GM12878 (cell line): ENCODE data around the gene SELP. TPM values are rescaled to one million over a fixed set of nuclear protein-coding genes. Genes with fewer than 3 reads are reported as not detected.

ENCODE experiments used
- ATAC-seq: fragments of 200-7000 bp; cut with Tn5 transposase; 3 replicates; pipeline ENCODE4 v1.9.1; 2020; ENCODE audit warnings: mild to moderate bottlenecking, moderate library complexity
- BruUV-seq: library from RNA; stranded (reverse); fragments of 400-500 nt; replicated peaks from 2 replicates; lab custom pipeline; 2021; lab: Mats Ljungman, UMichigan
- CTCF ChIA-PET: fragments of 300-600 bp; sonication (Branson Sonifier 250); formaldehyde crosslinking; extraction: SDS; loops from one replicate; lab custom pipeline; 2021; ENCODE audit warnings: inconsistent platforms; lab: Yijun Ruan, JAX
- POLR2A ChIA-PET: fragments of 350-600 bp; formaldehyde crosslinking; extraction: SDS; loops from one replicate; lab custom pipeline; 2021; ENCODE audit warnings: inconsistent platforms; lab: Charles Lee
- RAD21 ChIA-PET: fragments of 300-600 bp; sonication (Branson Sonifier 250); formaldehyde crosslinking; loops from one replicate; lab custom pipeline; 2023; ENCODE audit warnings: antibody characterized with exemption; ENCODE audit not compliant: unreplicated experiment; lab: Charles Lee
- SMC1A ChIA-PET: fragments of 300-600 bp; sonication (Branson Sonifier 250); formaldehyde crosslinking; loops from one replicate; lab custom pipeline; 2023; ENCODE audit not compliant: unreplicated experiment, uncharacterized antibody; lab: Charles Lee
- DNase-seq: peaks from one replicate; pipeline ENCODE4 v3.0.0-alpha.2; 2011; ENCODE audit warnings: low read depth, low spot score
- FAIRE-seq: peaks from 3 replicates; lab custom pipeline; 2011; peaks lifted over from hg19 to GRCh38; lab: Jason Lieb, UNC
- H2AFZ ChIP-seq: 2 replicates; pipeline ENCODE4 v1.6.0; 2011; ENCODE audit warnings: low read depth, low read length, control low read depth; ENCODE audit not compliant: control insufficient read depth
- H3K27ac ChIP-seq: 2 replicates; pipeline ENCODE4 v1.5.1; 2011; ENCODE audit warnings: control low read depth; ENCODE audit not compliant: control insufficient read depth, insufficient read depth
- H3K27me3 ChIP-seq, 2 experiments: replicated peaks in 1 of 2; 2 replicates each; pipeline versions ENCODE4 v1.6.0 to v1.6.1; 2011; ENCODE audit warnings: low read length in 1 of 2; ENCODE audit not compliant: control insufficient read depth in 2 of 2, insufficient read depth in 2 of 2
- H3K36me3 ChIP-seq, 2 experiments: 2 replicates each; pipeline ENCODE4 v1.5.1; 2011; ENCODE audit warnings: low read length in 1 of 2; ENCODE audit not compliant: control insufficient read depth in 2 of 2, insufficient read depth in 2 of 2
- H3K4me1 ChIP-seq: 2 replicates; pipeline ENCODE4 v1.6.1; 2011; ENCODE audit warnings: mild to moderate bottlenecking, low read length, moderate library complexity, mixed read lengths; ENCODE audit not compliant: control insufficient read depth, insufficient read depth
- H3K4me2 ChIP-seq: 2 replicates; pipeline ENCODE4 v1.6.0; 2011; ENCODE audit warnings: control low read depth; ENCODE audit not compliant: control insufficient read depth, insufficient read depth
- H3K4me3 ChIP-seq: fragments of 200-600 bp; sonication (generic); 2 replicates; pipeline ENCODE4 v1.5.1; 2016
- H3K79me2 ChIP-seq: 2 replicates; pipeline ENCODE4 v1.6.0; 2011; ENCODE audit warnings: low read length; ENCODE audit not compliant: control insufficient read depth, insufficient read depth
- H3K9ac ChIP-seq: 2 replicates; pipeline ENCODE4 v1.8.0; 2011; ENCODE audit warnings: low read length, control low read depth, mixed read lengths; ENCODE audit not compliant: control insufficient read depth, insufficient read depth
- H3K9me3 ChIP-seq: replicated peaks from 3 replicates; pipeline ENCODE4 v1.5.1; 2011; ENCODE audit warnings: mild to moderate bottlenecking, low read length; ENCODE audit not compliant: control insufficient read depth, insufficient read depth
- H4K20me1 ChIP-seq: 2 replicates; pipeline ENCODE4 v1.6.0; 2011; ENCODE audit not compliant: control insufficient read depth, insufficient read depth
- BCL11A ChIP-seq: IDR thresholded peaks from 2 replicates; pipeline ENCODE4 v1.6.1; 2011; ENCODE audit warnings: low read depth, low read length
- BMI1 ChIP-seq: fragments of 450-650 bp; IDR thresholded peaks from 2 replicates; pipeline ENCODE4 v1.6.1; 2016; ENCODE audit warnings: mild to moderate bottlenecking, moderate library complexity, borderline replicate concordance
- CBX5 ChIP-seq: sonication (generic); IDR thresholded peaks from 2 replicates; pipeline ENCODE4 v1.6.1; 2016; ENCODE audit warnings: low read depth, moderate library complexity, mild to moderate bottlenecking, inconsistent platforms
- GABPA ChIP-seq: IDR thresholded peaks from 2 replicates; pipeline ENCODE4 v1.6.1; 2014; ENCODE audit warnings: antibody characterized with exemption, low read depth, mild to moderate bottlenecking, inconsistent platforms
- HDAC2 ChIP-seq: fragments of 200-600 bp; sonication (generic); IDR thresholded peaks from 2 replicates; pipeline ENCODE4 v1.6.1; 2017
- HDAC6 ChIP-seq: fragments of 200-600 bp; sonication (generic); IDR thresholded peaks from one replicate; pipeline ENCODE4 v1.8.0; 2017; ENCODE audit warnings: antibody characterized with exemption; ENCODE audit not compliant: unreplicated experiment
- IKZF1 ChIP-seq: fragments of 450-650 bp; conservative IDR thresholded peaks from 2 replicates; pipeline ENCODE4 v1.6.1; 2017; ENCODE audit warnings: antibody characterized with exemption, mild to moderate bottlenecking
- NBN ChIP-seq: fragments of 450-650 bp; IDR thresholded peaks from 2 replicates; pipeline ENCODE4 v1.6.1; 2016
- NFIC ChIP-seq: IDR thresholded peaks from 2 replicates; pipeline ENCODE4 v1.6.1; 2012; ENCODE audit warnings: low read depth, mild to moderate bottlenecking, inconsistent platforms, low read length, moderate library complexity
- NR2C1 ChIP-seq: fragments of 450-650 bp; IDR thresholded peaks from 2 replicates; pipeline ENCODE4 v1.6.1; 2017; ENCODE audit warnings: antibody characterized with exemption, mild to moderate bottlenecking, moderate library complexity
- POLR2A ChIP-seq: IDR thresholded peaks from 2 replicates; pipeline ENCODE4 v1.6.1; 2011; ENCODE audit warnings: low read depth, mild to moderate bottlenecking, low read length
- POLR2AphosphoS2 ChIP-seq: IDR thresholded peaks from 2 replicates; pipeline ENCODE4 v1.6.1; 2011; ENCODE audit warnings: low read depth, mild to moderate bottlenecking, low read length, improper control_type of control experiment, moderate library complexity
- SIN3A ChIP-seq: IDR thresholded peaks from 2 replicates; pipeline ENCODE4 v1.6.1; 2012; ENCODE audit warnings: low read depth, low read length, improper control_type of control experiment
- WGBS: methylation state at CpG from one replicate; pipeline ENCODE4 v1.1.6; 2016; ENCODE audit warnings: low lambda C conversion rate; ENCODE audit not compliant: insufficient replicate concordance, insufficient coverage; ENCODE audit errors: missing lambda C conversion rate; 5-methylcytosine and 5-hydroxymethylcytosine counted together
- in situ Hi-C: fragments of 300-500 bp; cut with MboI; formaldehyde crosslinking; loops from 9 replicates; pipeline ENCODE4 v1.14.3; 2018; ENCODE audit warnings: mixed read lengths
- intact Hi-C: fragments of 100-400 bp; cut with micrococcal nuclease; formaldehyde crosslinking; loops from one replicate; pipeline ENCODE4 v1.14.2; 2022; ENCODE audit not compliant: unreplicated experiment
- polyA plus RNA-seq, 11 experiments: library from polyadenylated mRNA; depleted of rRNA in 4 of 11; unstranded in 6 of 11; stranded (reverse) in 5 of 11; fragments of >200 nt; fragmentation: Nextera tagmentation in 4 of 11; fragmentation: Illumina TruSeq in 1 of 11; extraction: Ambion mirVana in 4 of 11; extraction: Trizol in 1 of 11; gene quantifications; 1 replicate in 1 of 11; 2 replicates in 10 of 11; pipeline versions ENCODE4 v1.2.1 to v1.2.3, GENCODE V29; 2011 to 2016; ENCODE audit warnings: inconsistent platforms in 2 of 11, missing spikeins in 2 of 11, low read depth in 1 of 11
- total RNA-seq, 4 experiments: library from RNA; depleted of rRNA in 3 of 4; stranded (reverse); fragments of >200 nt in 3 of 4; fragmentation: Illumina TruSeq in 1 of 4; extraction: Trizol in 1 of 4; gene quantifications; 2 replicates each; pipeline versions ENCODE4 v1.2.1 to v1.2.3, GENCODE V29; 2013 to 2021
- TF ChIP-seq, protein P1 (sequence below): IDR thresholded peaks from 2 replicates; pipeline ENCODE4 v1.6.1; 2011; ENCODE audit warnings: low read depth, low read length, improper control_type of control experiment, borderline replicate concordance

The SELP gene
- total and polyA plus RNA-seq, 10 of the 15 experiments (the other 5 are each of a cell fraction or from before 2014, with no cell fraction given), result 0.04 to 0.23 (median 0.06) TPM; not detected in 7

- Histone ChIP-seq H3K79me2 (no peaks in the 10 kb centered on the region), H3K4me3 (no peak overlapping the region), H3K36me3 (no peaks in the 10 kb centered on the region), H2AFZ (no peak overlapping the region), H3K9ac (no peak overlapping the region), H3K4me1 (no peaks in the 10 kb centered on the region), H3K27ac (no peak overlapping the region), H4K20me1 (no peaks in the 10 kb centered on the region), H3K9me3 (no peaks in the 10 kb centered on the region; the same call in 2 of the 3 replicates), H3K4me2 (no peak overlapping the region), H3K27me3 (no peaks in the 10 kb centered on the region)
- CTCF ChIA-PET, result interaction anchor here (1.1 kb wide), 1 partner anchor 13 kb away, joined by 3 read pairs; no protein-coding TSS in a partner anchor
- DNase-seq (no peak), ATAC-seq (no peak), FAIRE-seq (no peak)
- POLR2A ChIA-PET, result no interaction called here
- RAD21 ChIA-PET, result no interaction called here
- no TSS peak for BruUV-seq
- SMC1A ChIA-PET, result interaction anchor here (0.6 to 1.3 kb wide), 3 partner anchors 9 to 685 kb away, joined by 3 read pairs; no protein-coding TSS in a partner anchor
- TF ChIP-seq IKZF1 (no peak), BMI1 (no peak), SIN3A (no peak), NFIC (no peak), POLR2A (no peak), NBN (no peak), CBX5 (no peak), NR2C1 (no peak), BCL11A (no peak), HDAC6 (no peak), HDAC2 (no peak), GABPA (no peak), POLR2AphosphoS2 (no peak)
- TF ChIP-seq, protein P1, sequence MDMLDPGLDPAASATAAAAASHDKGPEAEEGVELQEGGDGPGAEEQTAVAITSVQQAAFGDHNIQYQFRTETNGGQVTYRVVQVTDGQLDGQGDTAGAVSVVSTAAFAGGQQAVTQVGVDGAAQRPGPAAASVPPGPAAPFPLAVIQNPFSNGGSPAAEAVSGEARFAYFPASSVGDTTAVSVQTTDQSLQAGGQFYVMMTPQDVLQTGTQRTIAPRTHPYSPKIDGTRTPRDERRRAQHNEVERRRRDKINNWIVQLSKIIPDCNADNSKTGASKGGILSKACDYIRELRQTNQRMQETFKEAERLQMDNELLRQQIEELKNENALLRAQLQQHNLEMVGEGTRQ, result no peak
- in situ Hi-C loops, result no loop called here
- intact Hi-C loops, result no loop called here
- WGBS, result 43% methylated on average over 2 of the region's 2 CpGs
These were observed 5.0 kb downstream of the SELP start for GRCh38 chr1:169624912-169625311.
